Measurements from ENCODE around the gene CHAF1B.

Gene CHAF1B

DNA sequence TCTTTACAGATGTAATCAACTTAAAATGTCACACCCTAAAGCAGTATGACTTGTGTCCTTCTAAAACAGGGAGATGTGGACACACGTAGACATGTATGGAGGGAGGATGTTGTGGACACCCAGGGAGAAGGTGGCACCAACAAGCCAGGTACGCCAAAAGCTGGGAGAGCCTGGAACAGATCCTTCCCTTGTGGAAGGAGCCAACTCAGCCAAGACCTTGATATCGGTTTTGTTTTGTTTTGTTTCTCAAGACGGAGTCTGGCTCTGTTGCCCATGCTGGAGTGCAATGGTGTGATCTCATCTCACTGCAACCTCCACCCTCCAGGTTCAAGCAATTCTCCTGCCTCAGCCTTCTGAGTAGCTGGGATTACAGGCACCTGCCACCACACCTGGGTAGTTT, 45.6 kb downstream of the CHAF1B start:
- Histone ChIP-seq H3K4me3 (ENCODE audit: low read depth in 1 of 2, low read length in 2 of 2) (no peak overlapping the region), H3K9ac (ENCODE audit: low read length) (no peak overlapping the region), H3K36me3 (ENCODE audit: insufficient read depth, low read length) (no peaks in the 10 kb centered on the region), H3K4me1 (ENCODE audit: insufficient read depth, low read length) (no peaks in the 10 kb centered on the region), H3K9me3 (ENCODE audit: low read length) (no peaks in the 10 kb centered on the region), H3K27me3 (ENCODE audit: control insufficient read depth in 1 of 2, insufficient read depth in 2 of 2, low read length in 2 of 2) (no peaks in the 10 kb centered on the region), H3K27ac (ENCODE audit: low read depth, low read length) (no peak overlapping the region)

DNA sequence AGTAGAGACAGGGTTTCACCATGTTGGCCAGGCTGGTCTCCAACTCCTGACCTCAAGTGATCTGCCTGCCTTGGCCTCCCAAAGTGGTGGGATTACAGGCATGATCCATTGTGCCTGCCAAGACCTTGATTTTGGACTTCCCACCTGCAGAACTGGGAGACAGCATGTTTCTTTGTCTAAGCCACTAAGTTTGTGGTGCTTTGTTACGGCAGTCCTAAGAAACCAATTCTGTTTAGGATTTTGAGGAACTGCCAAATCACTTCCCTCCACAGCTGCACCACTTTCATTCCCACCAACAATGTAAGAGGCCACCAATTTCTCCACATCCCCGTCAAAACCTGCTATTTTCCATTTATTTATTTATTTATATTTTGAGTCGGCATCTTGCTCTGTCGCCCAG, 46.1 kb downstream of the CHAF1B start:
- no peaks in the 10 kb centered on the region for H3K4me1 ChIP-seq (ENCODE audit: insufficient read depth, low read length)
- H3K9ac ChIP-seq (ENCODE audit: low read length), result no peak overlapping the region
- H3K9me3 ChIP-seq (ENCODE audit: low read length), result no peaks in the 10 kb centered on the region
- no peaks in the 10 kb centered on the region for H3K36me3 ChIP-seq (ENCODE audit: insufficient read depth, low read length)
- no peaks in the 10 kb centered on the region for H3K27me3 ChIP-seq (ENCODE audit: control insufficient read depth in 1 of 2, insufficient read depth in 2 of 2, low read length in 2 of 2)
- H3K4me3 ChIP-seq (ENCODE audit: low read depth in 1 of 2, low read length in 2 of 2), result no peak overlapping the region
- H3K27ac ChIP-seq (ENCODE audit: low read depth, low read length), result no peak overlapping the region

DNA sequence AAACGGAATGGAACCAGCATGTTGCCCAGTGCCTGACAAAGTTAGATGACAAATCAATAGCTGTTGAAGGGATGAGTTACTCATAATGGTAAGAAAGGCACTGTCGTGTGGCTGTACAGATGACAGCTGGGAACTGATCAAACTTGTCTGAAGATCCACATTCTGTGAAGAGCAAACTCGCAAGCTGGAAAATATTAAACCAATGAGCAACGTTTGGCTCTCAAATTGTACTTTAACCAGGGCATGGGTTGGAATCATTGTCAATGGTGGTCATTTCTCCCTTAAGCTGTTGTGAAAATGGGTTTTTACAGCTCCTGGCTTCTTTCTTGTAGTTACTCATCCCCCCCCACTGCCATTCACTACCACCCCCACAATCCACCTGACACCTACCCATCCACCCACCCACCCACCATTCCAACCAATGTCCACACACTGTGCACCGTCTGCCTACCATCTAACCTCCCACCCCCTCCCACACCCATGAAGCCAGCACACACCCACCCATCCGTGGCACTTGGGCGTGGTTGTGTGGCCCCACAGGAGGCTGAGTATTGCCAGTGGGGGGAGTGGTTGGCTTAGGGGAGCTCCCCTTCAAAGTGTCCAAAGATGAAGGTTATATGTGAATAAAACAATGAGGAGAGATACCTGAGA, 48.0 kb downstream of the CHAF1B start:
- H3K27me3 ChIP-seq (ENCODE audit: control insufficient read depth in 1 of 2, insufficient read depth in 2 of 2, low read length in 2 of 2), result no peaks in the 10 kb centered on the region
- no peaks in the 10 kb centered on the region for H3K9me3 ChIP-seq (ENCODE audit: low read length)
- no peak overlapping the region for H3K9ac ChIP-seq (ENCODE audit: low read length)
- no peak overlapping the region for H3K4me3 ChIP-seq (ENCODE audit: low read depth in 1 of 2, low read length in 2 of 2)
- H3K36me3 ChIP-seq (ENCODE audit: insufficient read depth, low read length), result no peaks in the 10 kb centered on the region
- no peaks in the 10 kb centered on the region for H3K4me1 ChIP-seq (ENCODE audit: insufficient read depth, low read length)
- H3K27ac ChIP-seq (ENCODE audit: low read depth, low read length), result no peak overlapping the region

DNA sequence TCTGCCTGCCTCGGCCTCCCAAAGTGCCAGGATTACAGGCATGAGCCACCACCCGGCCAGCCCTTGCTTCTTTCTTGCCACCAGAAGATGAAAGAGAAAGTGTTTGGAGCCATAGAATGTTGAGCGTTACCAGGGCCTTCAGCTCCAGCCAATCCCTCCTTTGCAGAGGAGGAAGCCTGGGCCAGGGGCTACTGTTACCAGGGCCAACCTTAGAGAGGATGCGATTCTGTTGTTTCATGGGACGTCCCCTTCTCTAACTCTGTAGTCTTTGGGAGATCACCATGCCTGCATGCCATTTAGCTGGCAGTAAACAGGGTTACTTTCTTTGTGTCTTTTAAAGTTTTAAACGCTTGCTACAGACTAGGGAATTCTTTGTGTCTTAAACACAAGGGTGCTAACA, 49.0 kb downstream of the CHAF1B start:
- Histone ChIP-seq H3K4me3 (ENCODE audit: low read depth in 1 of 2, low read length in 2 of 2) (no peak overlapping the region), H3K27ac (ENCODE audit: low read depth, low read length) (no peak overlapping the region), H3K27me3 (ENCODE audit: control insufficient read depth in 1 of 2, insufficient read depth in 2 of 2, low read length in 2 of 2) (no peaks in the 10 kb centered on the region), H3K9me3 (ENCODE audit: low read length) (no peaks in the 10 kb centered on the region), H3K36me3 (ENCODE audit: insufficient read depth, low read length) (no peaks in the 10 kb centered on the region), H3K4me1 (ENCODE audit: insufficient read depth, low read length) (no peaks in the 10 kb centered on the region), H3K9ac (ENCODE audit: low read length) (no peak overlapping the region)

DNA sequence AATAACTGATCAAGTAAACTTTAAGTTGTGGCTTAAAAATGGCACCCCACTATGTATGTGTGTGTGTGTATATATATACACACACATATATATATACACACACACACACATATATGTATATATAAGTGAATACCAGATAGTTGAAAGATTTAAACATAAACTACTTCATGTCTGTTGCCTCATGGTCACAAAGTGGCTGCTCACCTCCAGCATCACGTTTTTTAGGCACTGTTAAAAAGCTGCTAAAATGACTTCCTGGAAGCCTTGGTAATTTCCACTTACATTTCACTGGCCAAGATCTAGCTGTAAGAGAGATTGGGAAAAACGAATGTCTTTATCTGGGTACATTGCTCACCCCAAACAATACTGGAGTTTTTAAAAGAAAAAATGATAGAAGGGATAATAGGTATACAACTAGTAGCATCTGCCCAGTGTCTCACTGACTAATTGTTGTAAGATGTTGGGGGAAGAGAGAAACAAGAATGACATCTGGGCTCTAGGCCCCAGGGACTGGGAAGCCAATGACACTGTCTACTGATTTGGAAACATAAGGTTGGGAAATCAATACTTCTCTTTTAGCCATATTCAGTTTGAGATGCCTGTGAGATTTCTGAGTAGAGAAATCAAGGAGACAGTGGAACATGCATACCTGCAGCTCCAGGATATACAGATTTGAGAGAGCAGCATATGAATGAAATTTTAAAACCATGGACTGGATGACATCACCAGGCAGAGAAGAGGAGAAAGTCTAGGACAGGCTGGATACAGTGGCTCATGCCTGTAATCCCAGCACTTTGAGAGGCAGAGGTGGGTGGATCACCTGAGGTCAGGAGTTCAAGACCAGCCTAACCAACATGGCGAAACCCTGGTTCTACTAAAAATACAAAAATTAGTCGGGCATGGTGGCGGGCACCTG, 51.9 kb downstream of the CHAF1B start:
- Histone ChIP-seq H3K9ac (ENCODE audit: low read length) (no peak overlapping the region), H3K36me3 (ENCODE audit: insufficient read depth, low read length) (no peaks in the 10 kb centered on the region), H3K27ac (ENCODE audit: low read depth, low read length) (no peak overlapping the region), H3K9me3 (ENCODE audit: low read length) (no peaks in the 10 kb centered on the region), H3K4me1 (ENCODE audit: insufficient read depth, low read length) (no peaks in the 10 kb centered on the region), H3K27me3 (ENCODE audit: control insufficient read depth in 1 of 2, insufficient read depth in 2 of 2, low read length in 2 of 2) (no peaks in the 10 kb centered on the region), H3K4me3 (ENCODE audit: low read depth in 1 of 2, low read length in 2 of 2) (no peak overlapping the region)

DNA sequence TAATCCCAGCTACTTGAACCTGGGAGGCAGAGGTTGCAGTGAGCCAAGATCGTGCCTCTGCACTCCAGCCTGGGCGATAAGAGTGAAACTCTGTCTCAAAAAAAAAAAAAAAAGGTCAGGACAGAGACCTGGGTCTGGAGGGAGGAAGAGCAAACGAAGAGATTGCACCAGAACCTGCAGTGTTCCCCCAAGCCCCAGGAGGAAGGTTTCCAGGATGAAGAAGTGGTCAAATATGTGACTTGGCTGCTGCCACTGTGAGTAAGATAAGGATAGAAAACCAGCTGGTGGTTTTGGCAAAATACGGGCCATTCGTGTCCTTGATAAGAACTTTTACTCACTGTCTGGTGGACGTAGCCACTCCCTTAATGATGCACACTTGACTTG, 52.5 kb downstream of the CHAF1B start:
- H3K27me3 ChIP-seq (ENCODE audit: control insufficient read depth in 1 of 2, insufficient read depth in 2 of 2, low read length in 2 of 2), result no peaks in the 10 kb centered on the region
- H3K9me3 ChIP-seq (ENCODE audit: low read length), result no peaks in the 10 kb centered on the region
- no peak overlapping the region for H3K4me3 ChIP-seq (ENCODE audit: low read depth in 1 of 2, low read length in 2 of 2)
- no peak overlapping the region for H3K9ac ChIP-seq (ENCODE audit: low read length)
- H3K36me3 ChIP-seq (ENCODE audit: insufficient read depth, low read length), result no peaks in the 10 kb centered on the region
- no peaks in the 10 kb centered on the region for H3K4me1 ChIP-seq (ENCODE audit: insufficient read depth, low read length)
- H3K27ac ChIP-seq (ENCODE audit: low read depth, low read length), result no peak overlapping the region

DNA sequence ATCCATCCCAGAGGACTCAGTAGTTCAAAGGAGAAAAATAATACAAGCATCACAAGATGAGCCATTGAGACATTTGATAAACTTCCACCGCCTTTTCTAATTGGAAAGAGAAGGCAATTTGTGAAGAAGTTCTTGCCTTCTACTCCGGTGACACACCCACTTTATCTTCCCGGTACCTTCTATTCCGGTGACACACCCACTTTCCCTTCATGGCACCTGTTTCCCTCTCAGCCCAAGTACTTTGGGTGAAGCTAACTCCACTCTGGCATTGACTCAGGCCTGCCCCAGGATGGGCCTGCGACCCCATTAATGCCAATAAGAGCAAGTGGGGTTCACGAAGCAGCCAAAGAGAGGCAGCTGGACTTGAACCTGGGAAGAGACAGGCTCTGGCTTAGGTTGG, 56.5 kb downstream of the CHAF1B start:
- Histone ChIP-seq H3K4me1 (ENCODE audit: insufficient read depth, low read length) (no peaks in the 10 kb centered on the region), H3K9me3 (ENCODE audit: low read length) (no peaks in the 10 kb centered on the region), H3K4me3 (ENCODE audit: low read depth in 1 of 2, low read length in 2 of 2) (no peak overlapping the region), H3K36me3 (ENCODE audit: insufficient read depth, low read length) (no peaks in the 10 kb centered on the region), H3K27ac (ENCODE audit: low read depth, low read length) (no peak overlapping the region), H3K9ac (ENCODE audit: low read length) (no peak overlapping the region), H3K27me3 (ENCODE audit: control insufficient read depth in 1 of 2, insufficient read depth in 2 of 2, low read length in 2 of 2) (no peaks in the 10 kb centered on the region)

DNA sequence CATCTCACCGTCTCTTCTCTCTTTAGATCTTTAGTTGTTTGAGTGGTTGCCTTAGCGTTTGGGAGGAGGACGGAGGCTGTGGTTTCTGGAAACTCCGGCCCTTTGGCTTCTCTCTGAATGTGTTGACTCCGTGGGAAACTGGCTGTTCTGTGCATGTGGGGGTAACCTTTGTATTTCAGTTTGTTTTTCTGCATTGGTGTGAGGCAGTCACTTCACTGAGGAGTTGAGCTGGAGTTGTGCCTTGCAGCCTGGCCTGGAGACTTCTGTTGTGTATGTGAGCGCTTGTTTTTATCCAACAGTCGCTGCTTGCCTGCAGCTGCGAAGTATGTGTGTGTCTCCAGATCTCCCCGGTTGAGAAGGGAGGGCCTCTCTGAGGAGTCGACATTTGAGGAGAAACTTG, 61.1 kb downstream of the CHAF1B start:
- Histone ChIP-seq H3K27ac (ENCODE audit: low read depth, low read length) (no peak overlapping the region), H3K4me1 (ENCODE audit: insufficient read depth, low read length) (no peaks in the 10 kb centered on the region), H3K9ac (ENCODE audit: low read length) (no peak overlapping the region), H3K27me3 (ENCODE audit: control insufficient read depth in 1 of 2, insufficient read depth in 2 of 2, low read length in 2 of 2) (no peaks in the 10 kb centered on the region), H3K9me3 (ENCODE audit: low read length) (no peaks in the 10 kb centered on the region), H3K4me3 (ENCODE audit: low read depth in 1 of 2, low read length in 2 of 2) (no peak overlapping the region), H3K36me3 (ENCODE audit: insufficient read depth, low read length) (no peaks in the 10 kb centered on the region)

DNA sequence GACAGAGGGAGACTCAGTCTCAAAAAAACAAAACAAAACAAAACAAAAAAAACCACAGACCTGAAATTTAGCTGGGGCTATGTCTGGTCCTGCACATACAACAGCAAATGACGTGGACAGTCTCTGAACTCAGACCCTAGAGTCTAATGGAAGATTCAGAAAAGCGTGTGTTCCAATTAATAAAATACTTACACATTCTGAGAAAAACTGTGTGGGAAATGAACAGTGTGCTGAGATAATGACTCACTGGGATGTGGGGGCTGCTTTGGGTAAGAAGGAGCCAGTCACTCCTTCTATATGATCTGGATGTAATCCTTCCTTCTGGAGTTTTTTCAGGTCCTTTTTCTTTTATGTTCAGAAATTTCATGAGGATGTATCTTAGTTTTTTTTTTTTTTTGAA, 65.3 kb downstream of the CHAF1B start:
- H3K36me3 ChIP-seq (ENCODE audit: insufficient read depth, low read length), result no peaks in the 10 kb centered on the region
- no peaks in the 10 kb centered on the region for H3K9me3 ChIP-seq (ENCODE audit: low read length)
- no peaks in the 10 kb centered on the region for H3K27me3 ChIP-seq (ENCODE audit: control insufficient read depth in 1 of 2, insufficient read depth in 2 of 2, low read length in 2 of 2)
- H3K4me1 ChIP-seq (ENCODE audit: insufficient read depth, low read length), result no peaks in the 10 kb centered on the region
- H3K9ac ChIP-seq (ENCODE audit: low read length), result no peak overlapping the region
- no peak overlapping the region for H3K4me3 ChIP-seq (ENCODE audit: low read depth in 1 of 2, low read length in 2 of 2)
- no peak overlapping the region for H3K27ac ChIP-seq (ENCODE audit: low read depth, low read length)

DNA sequence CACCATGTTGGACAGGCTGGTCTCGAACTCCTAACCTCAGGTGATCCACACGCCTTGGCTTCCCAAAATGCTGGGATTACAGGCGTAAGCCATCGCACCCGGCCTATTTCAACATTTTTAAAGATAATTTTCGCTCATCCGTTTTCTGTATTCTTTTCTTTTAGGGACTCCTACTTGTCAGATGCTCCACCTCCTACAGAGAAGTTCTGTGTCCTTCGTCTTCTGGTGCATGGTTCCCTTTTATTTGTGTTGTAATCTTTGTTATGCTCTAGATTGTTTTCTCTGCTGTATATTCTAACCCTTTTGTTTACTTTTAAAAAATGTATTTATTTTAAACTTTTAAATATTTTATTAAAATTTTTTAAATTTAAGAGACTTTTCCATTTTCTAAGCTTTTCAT, 66.3 kb downstream of the CHAF1B start:
- Histone ChIP-seq H3K27me3 (ENCODE audit: control insufficient read depth in 1 of 2, insufficient read depth in 2 of 2, low read length in 2 of 2) (no peaks in the 10 kb centered on the region), H3K9ac (ENCODE audit: low read length) (no peak overlapping the region), H3K36me3 (ENCODE audit: insufficient read depth, low read length) (no peaks in the 10 kb centered on the region), H3K27ac (ENCODE audit: low read depth, low read length) (no peak overlapping the region), H3K4me3 (ENCODE audit: low read depth in 1 of 2, low read length in 2 of 2) (no peak overlapping the region), H3K9me3 (ENCODE audit: low read length) (no peaks in the 10 kb centered on the region), H3K4me1 (ENCODE audit: insufficient read depth, low read length) (no peaks in the 10 kb centered on the region)

DNA sequence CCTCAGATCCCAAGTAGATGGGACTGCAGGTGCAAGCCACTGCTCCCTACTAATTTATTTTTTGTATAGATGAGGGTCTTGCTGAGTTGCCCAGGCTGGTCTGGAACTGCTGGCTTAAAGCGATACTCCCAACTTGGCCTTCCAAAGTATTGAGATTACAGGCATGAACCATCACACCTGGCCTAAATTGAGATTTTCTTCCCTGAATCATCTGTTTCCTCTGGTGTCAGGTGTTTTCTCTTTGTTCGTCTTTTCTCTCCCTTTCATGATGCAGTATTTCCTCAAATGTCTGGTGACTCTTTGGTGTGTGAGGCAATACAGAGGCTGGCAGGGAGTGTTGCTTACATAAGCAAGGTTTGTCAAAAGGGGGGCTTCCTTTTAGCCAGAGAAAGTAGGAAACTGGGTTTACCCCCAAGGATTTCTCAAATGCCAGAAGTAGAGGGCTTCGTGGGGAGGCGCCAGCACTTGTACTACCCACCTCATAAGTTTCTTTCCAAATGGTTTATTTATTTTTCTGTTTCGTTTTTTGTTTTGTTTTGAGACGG, 67.2 kb downstream of the CHAF1B start:
- Histone ChIP-seq H3K27ac (ENCODE audit: low read depth, low read length) (no peak overlapping the region), H3K4me3 (ENCODE audit: low read depth in 1 of 2, low read length in 2 of 2) (no peak overlapping the region), H3K9ac (ENCODE audit: low read length) (no peak overlapping the region), H3K4me1 (ENCODE audit: insufficient read depth, low read length) (no peaks in the 10 kb centered on the region), H3K36me3 (ENCODE audit: insufficient read depth, low read length) (no peaks in the 10 kb centered on the region), H3K9me3 (ENCODE audit: low read length) (no peaks in the 10 kb centered on the region), H3K27me3 (ENCODE audit: control insufficient read depth in 1 of 2, insufficient read depth in 2 of 2, low read length in 2 of 2) (no peaks in the 10 kb centered on the region)
